H9 (cell line): Measurements from ENCODE around the gene CTPS2. TPM values are rescaled to one million over a fixed set of nuclear protein-coding genes. Genes with fewer than 3 reads are reported as not detected.

Source experiments
- DNase-seq: peaks from one replicate; pipeline ENCODE4 v3.0.0-alpha.2; 2017
- H2AFZ ChIP-seq: one replicate; pipeline ENCODE4 v1.6.1; 2013; ENCODE audit warnings: mild to moderate bottlenecking, low read length, control low read depth, moderate library complexity
- H2AK5ac ChIP-seq: 2 replicates; pipeline ENCODE4 v1.6.1; 2013; ENCODE audit warnings: low read length, control low read depth, mixed read lengths; ENCODE audit not compliant: insufficient read length
- H2BK120ac ChIP-seq: one replicate; pipeline ENCODE4 v1.6.1; 2013; ENCODE audit warnings: low read depth, mild to moderate bottlenecking, low read length, control low read depth, inconsistent platforms; ENCODE audit not compliant: poor library complexity, severe bottlenecking
- H2BK12ac ChIP-seq: 2 replicates; pipeline ENCODE4 v1.6.1; 2013; ENCODE audit warnings: low read length, control low read depth, mixed read lengths, low read depth; ENCODE audit not compliant: insufficient read length
- H2BK15ac ChIP-seq: 2 replicates; pipeline ENCODE4 v1.6.1; 2013; ENCODE audit warnings: low read depth, low read length, control low read depth
- H2BK20ac ChIP-seq: one replicate; pipeline ENCODE4 v1.6.1; 2013; ENCODE audit warnings: low read depth, mild to moderate bottlenecking, low read length, control low read depth, inconsistent platforms; ENCODE audit not compliant: poor library complexity, severe bottlenecking
- H2BK5ac ChIP-seq: 2 replicates; pipeline ENCODE4 v1.6.1; 2013; ENCODE audit warnings: low read length, control low read depth, mixed read lengths; ENCODE audit not compliant: insufficient read length
- H3K14ac ChIP-seq: 2 replicates; pipeline ENCODE4 v1.6.1; 2013; ENCODE audit warnings: low read length, control low read depth; ENCODE audit not compliant: insufficient read depth
- H3K18ac ChIP-seq: 2 replicates; pipeline ENCODE4 v1.6.1; 2013; ENCODE audit warnings: low read depth, mild to moderate bottlenecking, mixed read lengths, low read length, control low read depth; ENCODE audit not compliant: insufficient read length
- H3K23ac ChIP-seq: 2 replicates; pipeline ENCODE4 v1.6.1; 2013; ENCODE audit warnings: low read length, control low read depth, mixed read lengths, low read depth; ENCODE audit not compliant: insufficient read length
- H3K23me2 ChIP-seq: 2 replicates; pipeline ENCODE4 v1.6.1; 2013; ENCODE audit warnings: low read depth, mild to moderate bottlenecking, mixed read lengths, low read length, control low read depth; ENCODE audit not compliant: insufficient read length, poor library complexity, severe bottlenecking
- H3K27ac ChIP-seq: 2 replicates; pipeline ENCODE4 v1.5.1; 2013; ENCODE audit warnings: low read length, control low read depth, mixed read lengths, low read depth; ENCODE audit not compliant: insufficient read length
- H3K27me3 ChIP-seq: 2 replicates; pipeline ENCODE4 v1.6.1; 2013; ENCODE audit warnings: low read length, control low read depth, inconsistent platforms; ENCODE audit not compliant: insufficient read depth
- H3K4ac ChIP-seq: 2 replicates; pipeline ENCODE4 v1.6.1; 2013; ENCODE audit warnings: low read depth, mild to moderate bottlenecking, control low read depth, inconsistent platforms, low read length, moderate library complexity
- H3K4me1 ChIP-seq: 2 replicates; pipeline ENCODE4 v1.6.1; 2013; ENCODE audit warnings: low read length, control low read depth, inconsistent platforms; ENCODE audit not compliant: insufficient read depth
- H3K4me2 ChIP-seq: 2 replicates; pipeline ENCODE4 v1.6.1; 2013; ENCODE audit warnings: low read length, control low read depth, mixed read lengths; ENCODE audit not compliant: insufficient read length, insufficient read depth
- H3K56ac ChIP-seq: 2 replicates; pipeline ENCODE4 v1.6.1; 2013; ENCODE audit warnings: low read depth, mild to moderate bottlenecking, mixed read lengths, low read length, control low read depth; ENCODE audit not compliant: insufficient read length
- H3K79me1 ChIP-seq: 2 replicates; pipeline ENCODE4 v1.6.1; 2013; ENCODE audit warnings: low read depth, mild to moderate bottlenecking, moderate library complexity, low read length, control low read depth, inconsistent platforms; ENCODE audit not compliant: insufficient read depth, poor library complexity, severe bottlenecking
- H3K79me2 ChIP-seq: 2 replicates; pipeline ENCODE4 v1.6.1; 2013; ENCODE audit warnings: low read length, control low read depth, inconsistent platforms; ENCODE audit not compliant: insufficient read depth
- H3K9ac ChIP-seq: 2 replicates; pipeline ENCODE4 v1.6.1; 2013; ENCODE audit warnings: low read length, control low read depth, mixed read lengths; ENCODE audit not compliant: insufficient read length; ENCODE audit errors: extremely low read depth
- H3K9me3 ChIP-seq: one replicate; pipeline ENCODE4 v1.6.1; 2013; ENCODE audit warnings: low read depth, low read length, inconsistent platforms; ENCODE audit not compliant: control insufficient read depth
- H3T11ph ChIP-seq: one replicate; pipeline ENCODE4 v1.6.1; 2013; ENCODE audit warnings: mild to moderate bottlenecking, low read length, control low read depth, inconsistent platforms
- H4K20me1 ChIP-seq: one replicate; pipeline ENCODE4 v1.6.1; 2013; ENCODE audit not compliant: control insufficient read depth, insufficient read length, insufficient read depth
- H4K5ac ChIP-seq: 2 replicates; pipeline ENCODE4 v1.6.1; 2013; ENCODE audit warnings: low read depth, mild to moderate bottlenecking, mixed read lengths, low read length, control low read depth; ENCODE audit not compliant: insufficient read length
- H4K8ac ChIP-seq: replicated peaks from 2 replicates; pipeline ENCODE4 v1.6.1; 2013; ENCODE audit warnings: low read length, control low read depth, mixed read lengths, low read depth; ENCODE audit not compliant: insufficient read length
- H4K91ac ChIP-seq: 2 replicates; pipeline ENCODE4 v1.6.1; 2013; ENCODE audit warnings: low read depth, mild to moderate bottlenecking, moderate library complexity, mixed read lengths, low read length, control low read depth; ENCODE audit not compliant: insufficient read length
- H3K27ac Mint-ChIP-seq, 3 experiments: 2 replicates in 2 of 3; 3 replicates in 1 of 3; pipeline ENCODE4 v1.8.0; 2020 to 2021; ENCODE audit warnings: mixed read lengths in 3 of 3, mild to moderate bottlenecking in 1 of 3, moderate library complexity in 1 of 3
- H3K27me3 Mint-ChIP-seq: 2 replicates; pipeline ENCODE4 v1.8.0; 2021; ENCODE audit warnings: low read depth, mild to moderate bottlenecking, moderate library complexity, mixed read lengths
- H3K36me3 Mint-ChIP-seq, 3 experiments: 2 replicates in 2 of 3; 3 replicates in 1 of 3; pipeline ENCODE4 v1.8.0; 2020 to 2021; ENCODE audit warnings: low read depth in 3 of 3, mixed read lengths in 3 of 3; ENCODE audit not compliant: insufficient read depth in 1 of 3
- H3K4me1 Mint-ChIP-seq, 2 experiments: 2 replicates each; pipeline ENCODE4 v1.8.0; 2020; ENCODE audit warnings: mixed read lengths in 2 of 2
- H3K4me3 Mint-ChIP-seq, 2 experiments: 2 replicates in 1 of 2; 3 replicates in 1 of 2; pipeline ENCODE4 v1.8.0; 2020 to 2021; ENCODE audit warnings: mild to moderate bottlenecking in 2 of 2, mixed read lengths in 2 of 2, moderate library complexity in 1 of 2
- H3K9me3 Mint-ChIP-seq, 2 experiments: 2 replicates in 1 of 2; 3 replicates in 1 of 2; pipeline ENCODE4 v1.8.0; 2020; ENCODE audit warnings: mild to moderate bottlenecking in 2 of 2, mixed read lengths in 2 of 2, moderate library complexity in 1 of 2
- WGBS: extraction: QIAGEN DNeasy Blood & Tissue Kit; methylation state at CpG from one replicate; pipeline ENCODE4 v1.1.7; 2013; ENCODE audit warnings: missing lambda C conversion rate, low lambda C conversion rate, mixed read lengths; ENCODE audit not compliant: insufficient read length; ENCODE audit errors: extremely low coverage; 5-methylcytosine and 5-hydroxymethylcytosine counted together
- total RNA-seq: library from RNA; stranded (reverse); gene quantifications from 2 replicates; pipeline ENCODE4 v1.2.1, GENCODE V29; 2021
- TF ChIP-seq, protein P1 (sequence below): fragments of 200-600 bp; sonication (generic); conservative IDR thresholded peaks from 3 replicates; pipeline ENCODE4 v1.8.0; 2021; ENCODE audit warnings: antibody characterized with exemption, mild to moderate bottlenecking

Gene CTPS2
- total RNA-seq, 1 experiment from 2014 or later = 69.7 TPM

GRCh38 chrX:16730450-16730849 lies 18.0 kb upstream of the CTPS2 start:
- no peak overlapping the region for H2AFZ ChIP-seq
- H3K4me1 ChIP-seq = no peaks in the 10 kb centered on the region
- H3K14ac ChIP-seq = no peak overlapping the region
- no peaks in the 10 kb centered on the region for H3K27me3 ChIP-seq
- no peaks in the 10 kb centered on the region for H3K9me3 ChIP-seq
- no peak overlapping the region for H3K9ac ChIP-seq
- H4K5ac ChIP-seq = no peak overlapping the region
- H3T11ph ChIP-seq = no peak overlapping the region
- H3K18ac ChIP-seq = no peak overlapping the region
- no peak overlapping the region for H2AK5ac ChIP-seq
- no peak overlapping the region for H2BK20ac ChIP-seq
- no peak overlapping the region for H2BK120ac ChIP-seq
- peaks cover 2% of the 10 kb centered on the region; the same call in 1 of the 2 replicates for H3K79me2 ChIP-seq
- H3K4ac ChIP-seq = no peak overlapping the region
- H3K23me2 ChIP-seq = no peaks in the 10 kb centered on the region
- H3K4me2 ChIP-seq = no peak overlapping the region
- no peak overlapping the region for H3K27ac ChIP-seq
- peaks cover 39 to 52% (median 48%) of the 10 kb centered on the region in 3 experiments for H3K36me3 Mint-ChIP-seq
- H3K23ac ChIP-seq = no peak overlapping the region
- no peaks in the 10 kb centered on the region for H4K20me1 ChIP-seq
- peaks cover 19 to 26% of the 10 kb centered on the region in 2 experiments for H3K9me3 Mint-ChIP-seq
- TF ChIP-seq, protein P1, sequence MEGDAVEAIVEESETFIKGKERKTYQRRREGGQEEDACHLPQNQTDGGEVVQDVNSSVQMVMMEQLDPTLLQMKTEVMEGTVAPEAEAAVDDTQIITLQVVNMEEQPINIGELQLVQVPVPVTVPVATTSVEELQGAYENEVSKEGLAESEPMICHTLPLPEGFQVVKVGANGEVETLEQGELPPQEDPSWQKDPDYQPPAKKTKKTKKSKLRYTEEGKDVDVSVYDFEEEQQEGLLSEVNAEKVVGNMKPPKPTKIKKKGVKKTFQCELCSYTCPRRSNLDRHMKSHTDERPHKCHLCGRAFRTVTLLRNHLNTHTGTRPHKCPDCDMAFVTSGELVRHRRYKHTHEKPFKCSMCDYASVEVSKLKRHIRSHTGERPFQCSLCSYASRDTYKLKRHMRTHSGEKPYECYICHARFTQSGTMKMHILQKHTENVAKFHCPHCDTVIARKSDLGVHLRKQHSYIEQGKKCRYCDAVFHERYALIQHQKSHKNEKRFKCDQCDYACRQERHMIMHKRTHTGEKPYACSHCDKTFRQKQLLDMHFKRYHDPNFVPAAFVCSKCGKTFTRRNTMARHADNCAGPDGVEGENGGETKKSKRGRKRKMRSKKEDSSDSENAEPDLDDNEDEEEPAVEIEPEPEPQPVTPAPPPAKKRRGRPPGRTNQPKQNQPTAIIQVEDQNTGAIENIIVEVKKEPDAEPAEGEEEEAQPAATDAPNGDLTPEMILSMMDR = no peak
- H3K4me1 Mint-ChIP-seq = no peaks in the 10 kb centered on the region
- no peak overlapping the region for H3K27ac Mint-ChIP-seq
- no peak for DNase-seq
- H2BK5ac ChIP-seq = no peak overlapping the region
- no peak overlapping the region for H4K91ac ChIP-seq
- no peak overlapping the region for H4K8ac ChIP-seq
- no peak overlapping the region for H3K56ac ChIP-seq
- no peak overlapping the region for H3K4me3 Mint-ChIP-seq
- H3K27me3 Mint-ChIP-seq = no peaks in the 10 kb centered on the region
- no CpG with 5 or more reads among the region's 1 CpG for WGBS
- H2BK15ac ChIP-seq = no peak overlapping the region
- H2BK12ac ChIP-seq = no peak overlapping the region
- H3K79me1 ChIP-seq = no peaks in the 10 kb centered on the region
